CD4-positive, alpha-beta T cell treated with Interleukin-6 at 100 ng/mL for 8 hours (primary cell): ENCODE data around the gene AUTS2.

Experiments used
- DNase-seq: peaks from one replicate; pipeline ENCODE4 v3.0.0-alpha.2; 2020; ENCODE audit warnings: mixed read lengths, low spot score

AUTS2 gene

GRCh38 chr7:69723663-69724062, 125.4 kb downstream of the AUTS2 start:
- no peak for DNase-seq

GRCh38 chr7:69728304-69728703, 130.0 kb downstream of the AUTS2 start:
- no peak for DNase-seq

- no peak for DNase-seq
Observed at GRCh38 chr7:69732203-69732602, 133.9 kb downstream of the AUTS2 start.

- DNase-seq, result no peak
Observed at GRCh38 chr7:69735582-69735981, 137.3 kb downstream of the AUTS2 start.

GRCh38 chr7:69736126-69736810, 138.0 kb downstream of the AUTS2 start:
- DNase-seq, result no peak

- DNase-seq, result no peak
Observed at GRCh38 chr7:69738396-69738951, 140.2 kb downstream of the AUTS2 start.

- no peak for DNase-seq
Observed at GRCh38 chr7:69739190-69739589, 140.9 kb downstream of the AUTS2 start.

GRCh38 chr7:69739931-69740431, 141.7 kb downstream of the AUTS2 start:
- no peak for DNase-seq

GRCh38 chr7:69742237-69742636, 144.0 kb downstream of the AUTS2 start:
- DNase-seq, result no peak

- no peak for DNase-seq
Observed at GRCh38 chr7:69743436-69743835, 145.2 kb downstream of the AUTS2 start.

- DNase-seq, result no peak
Observed at GRCh38 chr7:69744026-69744425, 145.8 kb downstream of the AUTS2 start.

GRCh38 chr7:69746383-69746782, 148.1 kb downstream of the AUTS2 start:
- no peak for DNase-seq

GRCh38 chr7:69747144-69747543, 148.9 kb downstream of the AUTS2 start:
- no peak for DNase-seq

GRCh38 chr7:69748530-69748929, 150.3 kb downstream of the AUTS2 start:
- DNase-seq, result no peak

- no peak for DNase-seq
Observed at GRCh38 chr7:69749372-69749979, 151.2 kb downstream of the AUTS2 start.

- DNase-seq, result no peak
Observed at GRCh38 chr7:69749994-69750393, 151.7 kb downstream of the AUTS2 start.

- DNase-seq, result no peak
Observed at GRCh38 chr7:69751026-69751425, 152.8 kb downstream of the AUTS2 start.

- DNase-seq, result no peak
Observed at GRCh38 chr7:69753981-69754380, 155.7 kb downstream of the AUTS2 start.

GRCh38 chr7:69754476-69754875, 156.2 kb downstream of the AUTS2 start:
- no peak for DNase-seq

GRCh38 chr7:69756235-69756634, 158.0 kb downstream of the AUTS2 start:
- no peak for DNase-seq

- DNase-seq, result no peak
Observed at GRCh38 chr7:69757528-69757927, 159.3 kb downstream of the AUTS2 start.

GRCh38 chr7:69757981-69758430, 159.7 kb downstream of the AUTS2 start:
- DNase-seq, result no peak

GRCh38 chr7:69759373-69759772, 161.1 kb downstream of the AUTS2 start:
- no peak for DNase-seq
